ENCODE data around the gene MRPS35. TPM values are rescaled to one million over a fixed set of nuclear protein-coding genes. Genes with fewer than 3 reads are reported as not detected.

MRPS35 gene
- polyA plus RNA-seq (2013, experiment 1 of 2; ENCODE audit: insufficient read length), result 50.7 TPM
- polyA plus RNA-seq (2013, experiment 2 of 2; ENCODE audit: insufficient read length), result 49.8 TPM

DNA sequence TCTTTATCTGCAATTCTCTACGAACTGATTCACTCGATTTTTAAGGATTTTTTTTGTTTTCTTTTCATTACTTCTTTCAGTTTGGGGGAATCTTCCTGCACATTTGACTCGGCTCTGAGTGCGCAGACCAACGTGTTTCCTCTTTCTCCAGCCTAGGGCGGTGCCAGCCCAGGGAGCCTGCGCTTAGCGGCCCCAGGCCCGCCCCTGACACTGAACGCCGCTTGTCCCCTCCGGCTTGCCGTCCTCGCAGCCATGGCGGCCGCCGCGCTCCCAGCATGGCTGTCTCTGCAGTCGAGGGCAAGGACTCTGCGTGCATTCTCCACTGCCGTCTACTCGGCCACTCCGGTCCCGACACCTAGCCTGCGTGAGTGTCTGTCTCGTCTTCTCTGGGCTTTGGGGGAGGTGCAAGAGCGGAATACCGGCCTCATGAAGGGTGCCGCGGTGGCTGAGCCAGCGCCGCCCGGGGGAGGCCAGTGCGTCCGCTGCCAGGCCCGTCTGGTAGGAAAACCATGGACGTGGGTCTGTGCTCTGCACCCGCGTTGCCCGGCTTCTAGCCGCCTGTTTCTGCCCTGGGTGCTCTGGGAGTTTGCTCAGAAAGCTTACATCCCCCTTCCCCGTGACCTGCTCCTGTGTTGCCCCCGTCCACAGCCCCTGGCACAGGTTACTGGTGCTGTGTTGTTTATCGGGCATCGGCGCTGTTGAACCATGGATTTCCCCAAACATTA, at the start of gene MRPS35:
Gene MRPS35 (plus strand): TSS at position 241 of the 725 bp plus-strand sequence. CDS start 12 bp downstream, at position 253.
- peak; percentile 94 for DNase-seq

- no peak for DNase-seq
Measured at GRCh38 chr12:27665704-27666103, 44.9 kb upstream of the MRPS35 start.

DNA sequence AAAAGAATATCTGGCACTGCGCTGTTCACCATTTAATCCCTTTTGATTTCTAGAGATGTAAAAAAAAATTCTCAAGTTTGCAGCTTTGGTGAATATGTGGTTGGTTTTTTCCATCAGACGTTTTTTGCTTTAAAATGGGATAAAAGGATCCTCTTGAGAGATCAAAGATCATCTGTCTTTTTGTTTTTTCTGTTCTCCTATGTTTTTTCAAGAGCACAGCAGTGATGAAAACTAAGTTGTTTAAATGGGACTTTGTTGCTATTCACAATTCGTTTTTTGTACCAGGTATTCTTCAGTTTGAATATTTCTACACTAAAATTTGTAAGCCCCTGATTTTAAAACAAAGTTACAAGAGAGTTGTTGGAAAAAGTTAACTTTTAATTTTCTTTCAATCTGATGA, 44.1 kb upstream of the MRPS35 start:
- DNase-seq, result no peak

- DNase-seq, result peak; percentile 23
Measured at GRCh38 chr12:27667540-27667939, 43.1 kb upstream of the MRPS35 start.

DNA sequence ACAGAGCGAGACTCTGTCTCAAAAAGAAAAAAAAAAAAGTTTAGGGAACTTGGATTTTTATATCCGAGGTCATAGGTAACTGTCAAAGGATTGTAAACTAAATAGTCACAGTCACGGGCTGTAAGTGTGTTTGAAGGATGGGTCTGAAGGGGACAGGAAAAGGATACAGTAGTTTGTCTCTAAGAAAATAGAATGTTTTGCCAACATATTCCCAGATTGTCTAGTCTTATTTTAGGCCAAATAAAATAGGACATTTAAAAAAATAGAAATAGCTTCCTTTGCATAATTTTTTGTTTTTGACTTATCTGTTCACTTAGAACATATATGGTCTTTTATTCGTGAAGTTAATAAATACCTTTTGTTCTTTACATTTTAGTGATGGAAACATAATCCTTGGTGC, 38.6 kb upstream of the MRPS35 start:
- no peak for DNase-seq

DNA sequence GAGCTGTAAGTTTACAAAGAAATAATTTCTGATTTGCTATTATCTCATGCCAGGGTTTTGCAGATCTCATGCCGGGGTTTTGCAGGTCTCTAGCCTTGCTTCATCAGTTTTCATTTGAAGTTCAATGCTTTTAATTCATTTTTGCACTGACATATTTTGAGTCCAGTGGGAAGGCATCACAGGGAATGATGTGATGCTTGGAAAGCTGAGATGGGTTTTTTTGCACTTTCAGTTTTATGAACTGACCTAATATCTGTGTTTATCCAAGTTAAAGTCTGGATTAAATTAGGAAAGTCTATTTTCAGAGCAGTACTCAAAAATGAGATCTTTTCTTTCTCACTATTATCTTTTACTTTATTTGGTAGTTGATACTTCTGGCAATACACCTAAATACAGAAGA, 38.0 kb upstream of the MRPS35 start:
- no peak for DNase-seq

GRCh38 chr12:27673101-27673718, 37.4 kb upstream of the MRPS35 start:
- no peak for DNase-seq

DNA sequence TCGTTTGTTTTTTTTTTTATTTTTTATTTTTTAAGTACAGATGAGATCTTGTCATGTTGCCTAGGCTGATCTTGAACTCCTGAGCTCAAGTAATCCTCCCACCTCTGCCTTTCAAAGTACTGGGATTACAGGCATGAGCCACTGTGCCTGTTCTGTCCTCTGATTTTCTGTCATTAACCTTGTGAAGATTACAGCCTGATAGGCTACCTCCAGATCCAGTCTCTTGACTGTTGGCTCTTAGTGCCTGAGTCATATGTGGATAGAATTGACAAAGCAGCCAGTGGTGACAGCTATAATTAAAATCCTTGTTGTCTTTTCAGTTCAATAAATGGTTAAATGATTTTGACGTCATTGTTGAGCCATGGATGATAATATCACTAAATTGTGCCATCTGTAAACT, 35.6 kb upstream of the MRPS35 start:
- DNase-seq, result no peak

DNA sequence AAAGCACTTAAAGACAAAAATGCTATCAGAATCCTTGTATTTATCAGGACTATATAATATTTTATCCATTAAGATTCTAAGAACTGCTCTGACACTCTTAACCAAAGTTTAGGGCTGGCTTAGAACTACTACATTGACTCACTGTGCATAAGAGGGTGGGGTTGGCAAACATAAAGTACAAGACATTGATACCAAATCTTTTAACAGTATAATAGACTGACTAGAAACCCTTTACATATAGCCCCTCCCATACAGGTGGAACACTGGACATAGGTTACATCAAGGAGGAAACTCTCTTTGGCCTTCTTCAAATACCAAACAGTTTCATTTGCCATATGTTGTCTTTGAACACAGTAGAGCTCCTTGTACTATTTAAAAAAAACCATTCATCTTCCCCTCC, 30.0 kb upstream of the MRPS35 start:
- DNase-seq, result no peak

DNA sequence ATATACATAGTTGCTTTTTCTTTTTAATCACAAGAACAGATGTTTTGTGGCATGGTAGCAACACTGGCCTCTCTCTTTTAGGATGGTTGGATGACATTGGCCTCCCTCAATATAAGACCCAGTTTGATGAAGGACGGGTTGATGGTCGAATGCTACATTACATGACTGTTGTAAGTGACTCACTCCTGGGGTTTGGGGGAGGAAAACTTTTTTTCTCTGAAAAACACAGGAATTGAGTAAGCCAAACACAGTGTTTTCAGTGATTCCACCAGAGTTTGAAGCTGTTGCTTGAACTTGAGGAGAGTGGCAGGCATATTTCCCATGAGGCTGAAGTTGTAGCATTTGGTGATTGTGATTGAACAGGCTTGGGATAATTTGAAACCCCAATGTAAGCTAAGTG, 28.1 kb upstream of the MRPS35 start:
- DNase-seq, result peak; percentile 20

- DNase-seq, result no peak
Measured at GRCh38 chr12:27685274-27685673, 25.4 kb upstream of the MRPS35 start.

- no peak for DNase-seq
Measured at GRCh38 chr12:27686147-27686546, 24.5 kb upstream of the MRPS35 start.

- no peak for DNase-seq
Measured at GRCh38 chr12:27688671-27689070, 22.0 kb upstream of the MRPS35 start.

DNA sequence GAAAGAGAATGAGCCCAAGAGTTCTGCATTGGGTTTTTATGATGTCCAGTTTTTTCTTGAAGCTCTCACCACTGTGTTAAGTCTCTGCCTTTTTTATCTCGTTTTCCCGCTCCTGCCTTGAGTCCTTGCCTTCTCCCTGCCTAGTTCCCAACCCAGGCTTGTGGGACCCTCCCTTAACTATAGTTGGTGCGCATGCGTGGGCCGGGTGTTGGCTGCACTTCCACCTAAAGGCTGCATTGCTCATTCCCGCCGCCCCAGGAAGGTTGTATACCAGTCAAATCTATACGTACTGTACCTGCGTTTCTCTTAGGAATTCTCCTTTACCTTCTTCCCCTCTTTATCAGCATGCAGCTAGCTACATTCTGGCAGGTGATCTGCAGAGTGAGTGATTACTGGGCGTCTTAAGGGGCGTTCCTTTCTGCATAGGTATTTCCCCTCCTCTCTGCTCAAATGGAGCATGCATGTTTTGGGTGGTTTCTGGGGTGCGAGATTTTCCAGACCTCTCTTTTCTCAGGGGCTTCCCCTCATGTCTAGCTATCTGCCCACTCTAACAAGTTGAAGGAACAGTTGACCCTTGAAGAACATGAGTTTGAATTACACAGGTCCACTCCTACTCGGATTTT, 21.0 kb upstream of the MRPS35 start:
- DNase-seq, result no peak

DNA sequence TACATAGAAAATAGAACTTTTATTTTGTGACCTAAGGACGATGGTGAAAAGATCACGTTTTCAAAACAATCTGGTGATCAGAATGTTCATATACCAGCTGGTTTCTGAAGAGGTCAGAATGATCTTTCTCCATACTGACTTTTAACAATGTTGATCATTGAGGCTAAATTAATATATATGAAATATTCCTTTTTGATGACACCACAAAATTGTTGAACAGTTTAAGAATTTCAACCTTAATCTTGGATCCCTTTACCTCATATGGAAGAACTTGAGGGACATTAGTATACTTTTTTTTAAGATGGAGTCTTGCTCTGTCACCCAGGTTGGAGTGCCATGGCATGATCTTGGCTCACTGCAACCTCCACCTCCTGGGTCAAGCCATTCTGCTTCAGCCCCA, 17.2 kb upstream of the MRPS35 start:
- DNase-seq, result no peak

- no peak for DNase-seq
Measured at GRCh38 chr12:27695556-27696292, 14.9 kb upstream of the MRPS35 start.

DNA sequence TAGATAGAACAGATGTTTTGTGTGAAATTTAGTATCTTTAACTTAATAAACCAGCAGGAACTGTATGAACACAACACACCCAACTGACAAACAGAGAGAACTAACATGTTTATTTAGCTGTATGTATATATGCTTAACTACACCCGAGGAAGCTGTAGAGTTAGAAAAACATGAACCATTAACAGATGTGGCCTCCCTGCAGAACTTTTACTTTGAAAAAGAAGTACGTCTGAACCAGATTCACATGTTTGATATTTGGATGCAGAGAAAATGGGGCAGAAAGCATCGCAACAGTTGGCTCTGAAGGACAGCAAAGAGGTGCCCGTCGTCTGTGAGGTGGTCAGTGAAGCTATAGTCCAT, 14.4 kb upstream of the MRPS35 start, which contains the start of gene REP15:
Gene REP15 (plus strand): TSS at position 155 of the 360 bp plus-strand sequence. CDS start 116 bp downstream, at position 271.
- no peak for DNase-seq

DNA sequence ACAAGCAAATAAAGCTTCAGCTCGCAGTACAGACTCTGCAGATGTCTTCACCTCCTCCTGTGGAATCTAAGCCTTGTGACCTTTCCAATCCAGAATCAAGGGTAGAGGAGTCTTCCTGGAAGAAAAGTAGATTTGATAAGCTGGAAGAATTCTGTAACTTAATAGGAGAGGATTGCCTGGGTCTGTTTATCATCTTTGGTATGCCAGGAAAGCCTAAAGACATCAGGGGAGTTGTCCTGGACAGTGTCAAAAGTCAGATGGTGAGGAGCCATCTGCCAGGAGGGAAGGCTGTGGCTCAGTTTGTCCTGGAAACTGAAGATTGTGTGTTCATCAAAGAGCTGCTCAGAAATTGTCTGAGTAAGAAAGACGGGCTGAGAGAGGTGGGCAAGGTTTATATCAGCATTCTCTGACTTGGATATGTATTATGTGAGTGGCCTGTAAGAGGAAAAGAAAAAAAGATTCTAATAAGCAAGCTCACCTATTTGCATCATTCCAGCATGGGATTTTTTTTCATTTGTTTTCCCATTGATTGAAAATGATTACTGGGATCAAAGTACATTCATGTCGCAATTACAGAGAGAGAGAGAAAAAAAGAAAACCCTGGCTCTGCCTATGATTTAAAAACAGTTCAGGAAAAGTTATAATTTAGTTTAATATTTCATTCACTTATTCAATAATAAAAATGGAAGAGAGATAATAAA, 13.6 kb upstream of the MRPS35 start:
- DNase-seq, result no peak

DNA sequence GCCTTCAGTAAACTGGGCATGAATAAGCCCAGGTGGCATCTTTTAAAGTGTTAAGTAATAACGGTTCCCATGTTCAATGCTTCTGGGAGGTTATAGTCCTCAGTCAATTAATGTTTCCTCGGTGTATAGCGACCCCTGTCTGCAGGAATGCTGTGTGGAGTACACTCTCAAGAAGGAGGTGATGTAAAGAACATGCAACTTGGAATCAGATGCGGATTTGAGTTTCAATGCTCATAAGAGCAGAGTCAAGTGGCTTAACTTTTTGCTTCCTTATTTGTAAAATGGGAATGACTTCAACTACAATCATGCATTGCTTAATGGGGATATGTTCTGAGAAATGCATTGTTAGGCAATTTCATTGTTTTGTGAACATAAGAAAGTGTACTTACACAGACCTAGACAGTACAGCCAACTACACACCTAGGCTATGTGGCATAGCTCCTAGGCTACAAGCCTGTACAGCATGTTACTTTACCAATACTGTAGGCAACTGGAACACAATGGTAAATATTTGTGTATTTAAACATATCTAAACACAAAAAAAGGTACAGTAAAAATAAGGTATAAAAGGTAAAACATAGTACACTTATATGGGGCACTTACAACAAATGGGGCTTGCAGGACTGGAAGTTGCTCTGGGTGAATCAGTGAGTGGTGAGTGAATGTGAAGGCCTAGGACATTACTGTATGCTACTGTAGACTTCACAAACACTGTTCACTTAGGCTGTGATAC, 6.7 kb upstream of the MRPS35 start:
- DNase-seq, result peak; percentile 94

GRCh38 chr12:27705263-27705662, 5.4 kb upstream of the MRPS35 start:
- DNase-seq, result no peak

GRCh38 chr12:27707216-27707615, 3.4 kb upstream of the MRPS35 start:
- no peak for DNase-seq

Measured in fibroblast of skin of abdomen (primary cell).